ENCODE measurements around the gene PPARA. TPM values are rescaled to one million over a fixed set of nuclear protein-coding genes. Genes with fewer than 3 reads are reported as not detected.

The PPARA gene
- total and polyA plus RNA-seq, 2 of the 4 experiments (the other 2 are of a cell fraction), result 3.1 to 7.0 TPM

- Histone ChIP-seq H3K9ac (ENCODE audit: low read depth, low read length) (no peak overlapping the region), H2AK5ac (ENCODE audit: low read depth, low read length) (no peak overlapping the region), H3K27me3 (ENCODE audit: control insufficient read depth, insufficient read depth, low read length) (no peaks in the 10 kb centered on the region), H3K9me3 (ENCODE audit: control insufficient read depth, insufficient read depth, low read length) (no peaks in the 10 kb centered on the region), H3K23ac (ENCODE audit: low read depth, low read length) (no peak overlapping the region), H2BK15ac (ENCODE audit: low read depth, low read length) (no peak overlapping the region), H3K36me3 (ENCODE audit: control insufficient read depth, insufficient read depth, low read length) (peaks cover 28% of the 10 kb centered on the region), H4K5ac (ENCODE audit: low read depth, low read length) (no peak overlapping the region), H4K91ac (ENCODE audit: insufficient read depth, low read depth, low read length) (no peak overlapping the region), H3K18ac (ENCODE audit: low read depth, low read length) (no peak overlapping the region), H2BK120ac (ENCODE audit: low read depth, low read length) (no peak overlapping the region), H3K9me1 (ENCODE audit: insufficient read depth, low read length) (no peaks in the 10 kb centered on the region; the same call in 1 of the 2 replicates), H3K56ac (ENCODE audit: extremely low read depth, insufficient read depth, low read length) (no peak overlapping the region), H3K27ac (ENCODE audit: insufficient read depth, low read length) (no peak overlapping the region), H3K4me1 (ENCODE audit: control insufficient read depth, insufficient read depth, low read length) (no peaks in the 10 kb centered on the region), H2BK5ac (ENCODE audit: low read depth, low read length, poor library complexity, severe bottlenecking) (no peak overlapping the region), H3K4me3 (ENCODE audit: insufficient read depth, low read depth, low read length) (no peak overlapping the region), H3K4me2 (ENCODE audit: low read depth, low read length) (no peak overlapping the region), H2AK9ac (replicated peaks; ENCODE audit: low read depth, low read length, poor library complexity) (no peak overlapping the region), H3K4ac (ENCODE audit: low read depth, low read length) (no peak overlapping the region), H4K8ac (ENCODE audit: low read depth in 2 of 2, low read length in 2 of 2) (no peak overlapping the region), H3K79me1 (ENCODE audit: low read depth in 1 of 2, low read length in 2 of 2) (0 out of 4 replicates have a peak, but pooled peaks cover 3 to 4% of the 10 kb centered on the region in 2 experiments), H2BK20ac (ENCODE audit: low read depth, low read length) (no peak overlapping the region), H2AFZ (replicated peaks; ENCODE audit: low read length, poor library complexity) (no peak overlapping the region), H4K20me1 (ENCODE audit: insufficient read depth, low read length) (no peaks in the 10 kb centered on the region), H3K14ac (replicated peaks; ENCODE audit: low read depth, low read length) (no peak overlapping the region)
- ChIA-PET POLR2A (ENCODE audit: unreplicated experiment) (no interaction called here), CTCF (no interaction called here)
- dilution Hi-C loops (cut with HindIII; ENCODE audit: low sequenced_read_pairs, unreplicated experiment), result no loop called here
- TF ChIP-seq FOS (IDR thresholded peaks at IDR 0.05; ENCODE audit: low read depth, low read length), result no peak
- no peak for TF ChIP-seq RFX5 (IDR thresholded peaks at IDR 0.05; ENCODE audit: low read depth, low read length)
- DNase-seq, result no peak
- WGBS, 2 experiments (ENCODE audit: extremely low coverage in 2 of 2, insufficient read length in 1 of 2), result no CpG with 5 or more reads among the region's 12 CpGs
- in situ Hi-C loops (cut with MboI; ENCODE audit: low sequenced_read_pairs), result no loop called here
- no TSS peak for BruUV-seq (replicated peaks)
- no peak for ATAC-seq (ENCODE audit: low read depth)
- intact Hi-C loops (cut with micrococcal nuclease), result no loop called here
These were observed 52.7 kb downstream of the PPARA start for GRCh38 chr22:46202897-46203600.

Measured in IMR-90 (cell line).